Measurements from ENCODE around the gene BTBD9.
"Not testable (repeated sequence)": the region's sequence is repeated elsewhere in the genome, so short reads cannot be mapped to it uniquely, and the experiment has no call there.

BTBD9 gene

DNA sequence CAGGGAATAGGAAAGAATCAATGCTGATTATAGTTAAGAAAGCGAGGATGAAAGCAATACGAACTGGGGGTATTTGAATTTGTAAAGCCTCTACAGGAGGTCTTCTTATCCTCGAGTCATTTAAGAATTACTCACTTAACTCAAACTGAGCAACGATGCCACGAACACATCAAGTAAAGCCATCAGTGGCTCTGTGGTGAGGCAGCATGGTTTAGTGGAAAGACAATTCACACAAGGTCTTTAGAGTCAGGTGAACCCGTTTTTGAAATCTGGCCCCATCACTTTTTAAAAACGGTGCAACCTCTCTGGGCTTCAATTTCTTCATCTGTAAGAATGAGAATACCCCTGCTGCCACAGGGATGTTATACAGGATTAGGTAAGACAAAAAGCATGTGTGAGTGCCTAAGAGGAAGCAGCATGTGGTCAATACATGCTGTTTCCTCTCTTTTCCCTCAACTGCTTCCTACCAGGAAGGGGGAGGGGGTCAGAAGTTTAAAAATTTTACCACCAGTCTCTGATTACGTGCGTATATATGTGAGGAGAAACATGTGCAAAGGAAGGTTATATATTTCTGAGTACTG lies 162.0 kb downstream of the BTBD9 start:
- peak; percentile 53 for DNase-seq

GRCh38 chr6:38476888-38477287 lies 162.8 kb downstream of the BTBD9 start:
- DNase-seq = no peak

DNA sequence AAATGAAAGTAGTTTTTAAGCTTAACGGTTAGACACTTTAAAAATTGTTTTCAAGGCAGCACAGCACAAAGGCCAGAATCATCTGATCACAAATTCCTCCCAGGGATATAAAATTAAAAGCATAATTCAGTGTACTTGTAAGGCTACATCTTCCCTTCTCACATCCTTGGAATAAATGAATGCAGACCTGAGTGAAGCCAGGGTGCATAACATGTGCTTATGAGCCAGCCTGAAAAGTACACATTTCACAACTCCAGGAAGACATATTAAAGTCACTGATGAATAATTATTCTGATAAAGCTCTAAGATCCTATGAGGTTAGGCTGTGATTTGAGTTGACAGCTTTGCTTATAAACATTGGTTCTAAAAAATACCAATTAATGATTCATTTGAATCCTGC lies 163.6 kb downstream of the BTBD9 start:
- DNase-seq = no peak

DNA sequence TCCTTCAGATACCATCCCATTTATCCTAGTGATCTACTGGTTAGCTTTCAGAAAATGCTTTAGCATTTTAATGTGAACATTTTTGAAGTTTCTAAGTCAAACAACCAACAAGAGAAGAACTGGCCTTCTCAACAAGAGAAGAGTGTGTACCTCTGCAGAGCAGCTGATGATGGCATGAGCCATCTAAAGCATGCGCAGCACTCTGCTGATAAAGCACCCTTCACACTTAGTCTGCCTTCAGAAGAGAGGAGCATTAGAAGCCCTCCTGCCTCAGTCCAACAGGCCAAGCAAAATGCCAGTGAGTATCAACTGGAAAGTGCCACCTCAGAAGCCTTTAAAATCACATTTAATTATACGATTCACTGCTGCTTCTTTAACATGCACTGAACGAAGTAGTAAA lies 169.2 kb downstream of the BTBD9 start:
- DNase-seq = no peak

DNA sequence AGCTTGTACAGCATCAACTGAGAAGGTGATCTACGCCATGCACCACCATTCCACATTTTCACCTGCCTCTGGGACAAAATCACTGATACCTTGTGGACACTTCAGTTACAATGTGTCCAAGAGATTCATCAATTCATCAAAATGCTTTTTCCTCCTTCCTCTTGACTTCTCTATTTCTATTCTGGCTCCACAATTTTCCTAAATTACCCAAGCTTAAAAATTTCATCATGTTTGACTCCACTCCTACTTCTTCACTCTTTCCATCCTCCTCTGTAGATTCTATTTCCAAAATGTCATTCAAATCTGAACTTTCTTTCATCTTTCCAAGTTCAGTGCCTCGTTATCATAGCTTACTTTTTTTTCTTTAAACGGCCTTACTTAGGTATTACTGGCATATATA lies 172.2 kb downstream of the BTBD9 start:
- no peak for DNase-seq

GRCh38 chr6:38460186-38460585 lies 179.5 kb downstream of the BTBD9 start:
- peak; percentile 13 for DNase-seq

DNA sequence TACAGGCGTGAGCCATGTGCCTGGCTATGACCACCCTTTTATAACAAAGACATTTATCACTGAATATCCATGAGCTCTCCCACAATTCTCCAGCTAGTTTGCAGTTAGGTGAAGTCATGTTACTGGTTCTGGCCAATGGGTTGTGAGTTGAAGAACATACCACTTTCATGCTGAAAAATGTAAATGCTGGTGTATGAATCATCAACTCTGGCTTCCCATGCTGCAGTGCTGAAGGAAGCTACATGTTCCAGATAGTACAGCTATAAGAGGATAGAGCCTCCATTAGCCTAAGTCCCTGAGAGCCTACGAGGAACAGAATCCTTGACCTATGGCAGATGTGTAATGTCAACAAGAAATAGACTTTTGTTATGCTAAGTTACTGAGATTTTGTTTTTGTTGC lies 180.4 kb downstream of the BTBD9 start:
- DNase-seq = no peak

DNA sequence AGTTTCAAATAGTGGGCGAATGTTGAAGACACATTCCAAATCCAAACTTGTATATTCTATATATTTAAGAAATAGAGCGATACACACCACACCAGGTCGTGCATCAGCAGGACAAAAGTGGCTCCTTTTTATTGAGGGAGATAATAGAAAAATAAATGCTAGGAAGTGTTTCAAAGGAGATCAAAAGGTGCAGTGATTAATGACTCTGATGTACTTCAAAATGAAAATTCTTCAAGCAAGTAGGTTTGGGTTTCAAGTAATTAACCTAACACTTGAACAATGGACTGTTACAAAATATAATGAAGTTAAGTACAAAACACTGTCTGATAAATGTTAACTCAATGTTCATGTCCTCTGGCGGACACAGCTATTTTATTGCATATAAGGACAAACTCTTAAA lies 185.9 kb downstream of the BTBD9 start:
- no peak for DNase-seq

DNA sequence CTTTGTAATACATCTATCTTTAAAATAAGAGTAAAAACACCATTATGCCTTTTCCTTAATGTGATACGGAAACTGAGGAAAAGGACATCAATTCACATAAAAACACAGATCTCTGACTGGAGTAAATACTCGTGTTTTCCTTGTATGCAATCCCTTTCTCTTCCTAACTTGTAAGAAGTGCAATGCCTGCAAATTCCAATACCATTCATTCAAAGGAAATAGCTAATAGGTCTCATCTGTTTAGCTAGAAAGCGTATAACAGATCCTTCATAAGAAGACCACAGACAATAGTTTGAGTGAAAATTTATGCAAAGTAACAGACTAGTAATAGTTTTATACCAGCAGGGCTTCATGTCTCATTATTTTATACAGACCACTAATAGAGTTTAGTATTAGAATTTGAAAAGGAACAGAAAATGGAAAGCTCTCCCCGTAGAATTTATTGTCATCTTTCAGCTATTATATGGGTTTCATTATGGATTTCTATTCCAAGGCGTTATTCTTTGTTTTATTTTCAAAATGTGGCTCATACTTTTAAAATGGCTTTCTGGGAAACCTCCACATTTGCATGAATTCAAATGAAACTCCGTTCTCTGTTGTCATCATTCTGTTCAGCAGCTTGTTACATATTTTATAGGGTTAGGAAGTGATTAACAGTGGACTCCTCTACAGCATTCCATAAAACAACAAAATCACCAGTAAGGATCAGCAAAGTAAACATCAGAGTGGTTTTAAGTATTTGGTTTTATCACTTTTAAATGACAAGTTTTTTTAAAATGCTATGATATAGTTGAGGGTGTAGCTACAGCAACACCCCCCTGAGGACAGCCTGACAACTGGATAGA lies 186.7 kb downstream of the BTBD9 start:
- DNase-seq = no peak

GRCh38 chr6:38450717-38451116 lies 189.0 kb downstream of the BTBD9 start:
- DNase-seq = no peak

DNA sequence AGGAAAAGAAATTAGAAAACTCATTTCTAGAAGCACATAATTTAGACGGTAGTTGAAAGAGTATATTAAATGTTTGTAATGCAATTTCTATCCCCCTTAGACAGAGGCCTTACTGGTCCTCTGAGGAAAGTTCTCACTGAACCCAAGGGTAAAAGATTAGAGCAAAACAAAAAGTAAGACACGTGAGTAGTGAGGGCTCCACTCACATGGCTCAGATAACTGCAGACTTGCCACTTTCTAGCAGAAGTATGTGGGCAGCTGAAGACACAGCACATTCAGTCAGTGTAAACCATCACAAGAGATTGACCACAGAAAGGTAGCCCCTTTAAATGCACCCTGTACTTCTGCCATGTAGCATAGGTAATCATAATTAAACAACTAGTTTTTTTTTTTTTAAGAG lies 193.8 kb downstream of the BTBD9 start:
- DNase-seq = no peak

GRCh38 chr6:38445336-38445735 lies 194.4 kb downstream of the BTBD9 start:
- DNase-seq = no peak

DNA sequence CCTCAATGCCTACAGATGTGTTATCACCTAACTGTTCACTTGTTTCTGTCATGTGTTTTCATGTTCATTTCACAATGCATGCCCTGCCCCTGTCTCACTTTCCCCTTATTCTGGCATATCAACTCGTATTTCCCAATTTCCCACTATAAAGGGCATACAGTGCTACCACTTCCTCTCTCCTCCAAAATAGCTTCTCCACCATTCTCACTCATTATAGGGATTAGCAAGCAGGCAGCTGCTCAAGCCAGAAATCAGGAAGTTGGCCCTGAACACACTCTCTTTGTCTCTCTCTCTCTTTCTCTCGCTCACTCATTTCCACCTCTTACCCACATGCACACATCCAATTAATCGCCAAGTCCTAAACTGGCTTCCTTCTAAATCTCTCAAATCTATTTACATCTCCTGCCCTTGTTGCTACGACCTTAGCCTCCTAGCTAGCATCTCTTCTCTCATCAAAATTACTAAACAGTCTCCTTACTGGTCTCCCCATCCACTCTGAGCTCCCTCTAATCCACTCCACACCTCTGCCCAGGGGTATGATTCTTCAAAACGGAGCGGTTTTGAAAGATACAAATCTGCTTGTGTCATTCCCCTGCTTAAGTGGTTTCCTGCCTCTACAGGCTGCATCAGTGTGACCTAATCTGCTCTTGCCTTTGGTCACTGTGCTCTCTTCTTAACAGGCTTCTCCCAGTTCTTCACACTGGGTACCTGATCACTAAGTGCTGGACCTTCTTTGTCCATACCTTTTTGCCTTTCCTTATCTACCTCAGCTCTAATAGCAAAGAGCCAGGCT lies 196.2 kb downstream of the BTBD9 start:
- peak; percentile 24 for DNase-seq

GRCh38 chr6:38438097-38438496 lies 201.6 kb downstream of the BTBD9 start:
- DNase-seq = no peak

GRCh38 chr6:38436726-38437465 lies 202.8 kb downstream of the BTBD9 start:
- DNase-seq = no peak

DNA sequence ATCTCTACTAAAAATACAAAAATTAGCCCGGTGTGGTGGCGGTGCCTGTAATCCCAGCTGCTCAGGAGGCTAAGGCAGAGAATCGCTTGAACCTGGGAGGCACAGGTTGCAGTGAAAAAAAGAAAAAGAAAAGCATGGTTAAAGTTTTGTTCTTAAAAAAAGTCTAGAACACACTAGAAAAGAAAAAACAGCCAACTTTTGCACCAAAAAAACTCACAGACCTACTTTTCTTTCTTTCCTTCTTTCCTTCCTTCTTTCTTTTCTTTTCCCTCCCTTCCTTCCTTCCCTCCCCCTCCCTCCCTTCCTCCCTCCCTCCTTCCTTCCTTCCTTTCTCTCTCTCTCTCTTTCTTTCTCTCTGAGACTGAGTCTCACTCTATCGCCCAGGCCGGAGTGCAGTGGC lies 204.4 kb downstream of the BTBD9 start:
- DNase-seq = no peak

DNA sequence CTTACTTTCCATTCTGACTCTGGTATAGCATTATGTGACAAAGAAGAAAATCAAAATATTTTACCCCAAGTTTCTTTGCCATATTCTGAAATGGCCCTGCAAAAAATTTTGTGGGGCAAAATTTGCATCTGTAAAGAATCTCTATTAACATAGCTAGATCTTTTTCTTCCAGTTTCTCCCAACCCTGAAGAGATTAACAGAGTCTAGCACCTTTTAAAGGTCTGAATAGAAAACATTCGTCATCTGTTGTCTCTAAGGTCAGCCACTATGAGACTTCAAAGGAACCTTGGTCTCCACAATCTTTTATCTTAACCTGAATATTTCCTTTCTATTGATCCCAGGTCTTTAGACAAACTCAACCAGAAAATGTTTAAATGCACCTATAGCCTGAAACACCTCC lies 205.7 kb downstream of the BTBD9 start:
- no peak for DNase-seq

DNA sequence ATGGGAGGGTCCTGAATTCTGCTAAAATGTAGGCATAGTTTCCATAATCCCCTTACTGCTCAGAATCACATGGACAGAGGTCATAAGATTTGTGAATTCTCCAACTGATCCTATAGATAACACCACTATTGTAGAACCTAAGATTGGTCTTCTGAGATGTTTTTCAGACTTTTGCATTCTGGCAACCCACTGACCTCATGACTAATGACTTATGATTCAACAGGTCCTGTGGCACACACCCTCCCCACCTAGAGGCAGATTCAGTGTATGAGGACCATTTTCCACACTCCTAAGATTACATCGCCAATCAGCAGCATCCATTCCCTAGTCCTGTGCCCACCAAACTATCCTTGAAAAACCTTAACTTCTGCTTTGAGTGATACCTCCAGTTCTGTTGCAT lies 207.2 kb downstream of the BTBD9 start:
- DNase-seq = no peak

DNA sequence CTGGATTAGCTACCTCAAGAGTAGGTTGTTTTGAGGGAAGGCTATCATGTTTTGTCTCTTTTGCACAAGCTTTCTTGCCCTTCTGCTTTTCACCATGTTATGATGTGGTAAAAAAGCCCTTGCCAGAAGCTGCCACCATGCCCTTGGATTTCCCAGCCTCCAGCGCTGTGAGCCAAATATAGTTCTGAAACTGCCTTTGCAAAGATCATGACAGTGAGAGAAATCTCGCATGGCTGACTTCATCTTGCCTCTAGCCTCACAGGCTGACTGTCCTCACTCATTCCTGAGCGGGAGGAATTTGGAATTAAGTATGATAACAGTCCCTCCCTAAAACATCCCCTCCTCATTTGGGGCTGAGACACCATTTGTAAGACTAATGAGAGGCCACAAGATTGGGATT lies 207.7 kb downstream of the BTBD9 start:
- DNase-seq = no peak

- no peak for DNase-seq
Observed at GRCh38 chr6:38429546-38429945, 210.2 kb downstream of the BTBD9 start.

DNA sequence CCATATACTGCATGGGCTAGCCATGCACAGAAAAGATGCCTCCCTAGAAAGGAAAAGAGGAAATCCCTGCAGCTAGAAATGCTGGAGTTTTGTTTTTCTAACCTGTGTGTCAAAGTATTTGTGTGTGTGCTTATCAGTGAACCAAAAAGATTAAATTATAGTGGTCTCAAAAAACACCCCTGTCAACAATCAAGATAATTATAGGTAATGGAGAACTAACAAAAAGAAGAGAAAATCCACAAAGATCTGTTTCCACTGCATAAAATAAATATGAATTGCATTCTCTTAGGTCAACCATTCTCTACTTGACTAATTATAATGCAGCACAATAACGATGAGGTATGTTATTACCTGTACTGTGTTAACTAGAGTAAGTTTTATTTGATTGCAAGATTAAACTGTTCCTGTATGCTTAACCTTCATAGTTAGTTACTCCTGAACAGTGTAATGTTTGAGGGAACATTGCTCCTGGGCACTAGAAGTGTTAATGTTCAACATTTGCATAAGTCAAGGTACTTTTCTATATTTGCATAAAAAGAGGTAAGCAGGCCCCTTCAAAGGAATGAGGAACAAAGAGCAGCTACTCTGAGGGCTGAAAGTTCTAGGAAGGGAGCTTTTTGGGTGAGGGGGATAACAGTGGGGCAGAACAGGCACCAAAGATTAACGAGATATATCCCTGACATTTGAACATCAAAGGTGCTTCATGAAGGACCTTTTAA lies 212.1 kb downstream of the BTBD9 start:
- DNase-seq = no peak

DNA sequence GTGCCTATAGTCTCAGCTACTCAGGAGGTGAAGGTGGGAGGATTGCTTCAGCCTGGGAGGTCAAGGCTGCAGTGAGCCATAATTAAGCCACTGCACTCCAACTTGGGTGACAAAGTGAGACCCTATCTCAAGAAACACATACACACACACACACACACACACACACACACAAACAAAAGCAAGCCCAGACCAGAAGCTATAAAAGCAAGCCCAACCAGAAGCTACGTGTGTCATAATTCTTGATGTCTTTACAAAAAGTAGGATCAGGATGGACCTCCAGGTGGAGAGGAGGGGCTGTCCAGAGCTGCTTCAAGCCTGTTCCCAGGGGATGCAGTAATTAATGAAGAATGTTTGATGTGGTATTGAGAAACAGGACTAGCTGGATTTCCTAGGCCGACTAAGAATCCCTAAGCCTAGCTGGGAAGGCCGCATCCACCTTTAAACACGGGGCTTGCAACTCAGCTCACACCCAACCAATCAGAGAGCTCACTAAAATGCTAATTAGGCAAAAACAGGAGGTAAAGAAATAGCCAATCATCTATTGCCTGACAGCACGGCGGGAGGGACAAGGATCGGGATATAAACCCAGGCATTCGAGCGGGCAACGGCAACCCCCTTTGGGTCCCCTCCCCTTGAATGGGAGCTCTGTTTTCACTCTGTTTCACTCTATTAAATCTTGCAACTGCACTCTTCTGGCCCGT lies 213.8 kb downstream of the BTBD9 start:
- not testable (repeated sequence) for DNase-seq

All from eye (tissue), 1 donor.